Karpas-422 (cell line): ENCODE results near the gene TENM4. TPM values are rescaled to one million over a fixed set of nuclear protein-coding genes. Genes with fewer than 3 reads are reported as not detected.
A peak's percentile ranks its signal among the peaks of the same experiment; 100 is the strongest.

Source experiments
- DNase-seq: peaks from one replicate; pipeline ENCODE4 v3.0.0-alpha.2; 2015
- H2AFZ ChIP-seq: fragments of 200-600 bp; sonication (generic); 2 replicates; pipeline ENCODE4 v1.6.1; 2014; ENCODE audit warnings: antibody characterized with exemption, low read length, mixed read lengths
- H3K27ac ChIP-seq: fragments of 200-600 bp; sonication (generic); 2 replicates; pipeline ENCODE4 v1.5.1; 2014; ENCODE audit warnings: mild to moderate bottlenecking, low read length, moderate library complexity
- H3K27me3 ChIP-seq: fragments of 200-600 bp; sonication (generic); 2 replicates; pipeline ENCODE4 v1.6.1; 2014; ENCODE audit warnings: low read length, mixed read lengths
- H3K36me3 ChIP-seq: fragments of 200-600 bp; sonication (generic); 2 replicates; pipeline ENCODE4 v1.6.1; 2014; ENCODE audit warnings: low read length, mixed read lengths; ENCODE audit not compliant: insufficient read depth
- H3K4me1 ChIP-seq: fragments of 200-600 bp; sonication (generic); 2 replicates; pipeline ENCODE4 v1.6.1; 2014; ENCODE audit warnings: mild to moderate bottlenecking, low read length, mixed read lengths
- H3K4me2 ChIP-seq: fragments of 200-600 bp; sonication (generic); 2 replicates; pipeline ENCODE4 v1.6.1; 2014; ENCODE audit warnings: low read length, low read depth, mild to moderate bottlenecking; ENCODE audit not compliant: poor library complexity, severe bottlenecking
- H3K4me3 ChIP-seq: fragments of 200-600 bp; sonication (generic); 2 replicates; pipeline ENCODE4 v1.5.1; 2014; ENCODE audit warnings: mild to moderate bottlenecking, antibody characterized with exemption, low read length, mixed read lengths
- H3K79me2 ChIP-seq: fragments of 200-600 bp; sonication (generic); 2 replicates; pipeline ENCODE4 v1.6.1; 2014; ENCODE audit warnings: mild to moderate bottlenecking, low read length, mixed read lengths
- H3K9ac ChIP-seq: fragments of 200-600 bp; sonication (generic); 2 replicates; pipeline ENCODE4 v1.6.0; 2014; ENCODE audit warnings: low read length
- H3K9me2 ChIP-seq: fragments of 200-600 bp; sonication (generic), shearing (Covaris generic); replicated peaks from 2 replicates; pipeline ENCODE4 v1.6.0; 2014; ENCODE audit warnings: mild to moderate bottlenecking, low read length, moderate library complexity; ENCODE audit not compliant: insufficient read depth
- H3K9me3 ChIP-seq: fragments of 300-700, 200-600 bp; sonication (generic); 2 replicates; pipeline ENCODE4 v1.6.1; 2014; ENCODE audit warnings: low read length, mixed read lengths
- H4K20me1 ChIP-seq: fragments of 200-600 bp; sonication (generic); 2 replicates; pipeline ENCODE4 v1.6.1; 2014; ENCODE audit warnings: mild to moderate bottlenecking, antibody characterized with exemption, low read length, low read depth; ENCODE audit not compliant: insufficient read depth
- total RNA-seq: library from RNA; depleted of rRNA; stranded (reverse); fragments of >200 nt; shearing (Covaris generic); gene quantifications from 2 replicates; pipeline ENCODE4 v1.2.3, GENCODE V29; 2014; ENCODE audit warnings: low replicate concordance

Gene TENM4
- total RNA-seq, 1 experiment from 2014 or later, result not detected

GRCh38 chr11:79362206-79362757 is 78.5 kb downstream of the TENM4 start:
- DNase-seq, result no peak
- no peaks in the 10 kb centered on the region for H3K79me2 ChIP-seq
- H3K9me3 ChIP-seq, result no peaks in the 10 kb centered on the region
- H4K20me1 ChIP-seq, result no peaks in the 10 kb centered on the region
- H3K4me1 ChIP-seq, result no peaks in the 10 kb centered on the region
- H3K9ac ChIP-seq, result no peak overlapping the region
- no peaks in the 10 kb centered on the region for H3K36me3 ChIP-seq
- H3K27ac ChIP-seq, result no peak overlapping the region
- H3K27me3 ChIP-seq, result no peaks in the 10 kb centered on the region
- no peak overlapping the region for H2AFZ ChIP-seq
- no peaks in the 10 kb centered on the region for H3K9me2 ChIP-seq
- no peak overlapping the region for H3K4me2 ChIP-seq
- H3K4me3 ChIP-seq, result no peak overlapping the region

- Histone ChIP-seq H3K79me2 (no peaks in the 10 kb centered on the region), H3K27ac (no peak overlapping the region), H3K4me3 (no peak overlapping the region), H3K9me3 (no peaks in the 10 kb centered on the region), H3K4me1 (no peaks in the 10 kb centered on the region), H3K9ac (no peak overlapping the region), H3K9me2 (no peaks in the 10 kb centered on the region), H3K4me2 (no peak overlapping the region), H3K27me3 (no peaks in the 10 kb centered on the region), H4K20me1 (no peaks in the 10 kb centered on the region), H3K36me3 (no peaks in the 10 kb centered on the region), H2AFZ (no peak overlapping the region)
- no peak for DNase-seq
These were observed 82.6 kb downstream of the TENM4 start for GRCh38 chr11:79358258-79358657.

GRCh38 chr11:79353706-79354105 is 87.1 kb downstream of the TENM4 start:
- Histone ChIP-seq H4K20me1 (no peaks in the 10 kb centered on the region), H2AFZ (no peak overlapping the region), H3K4me1 (no peaks in the 10 kb centered on the region), H3K9me3 (no peaks in the 10 kb centered on the region), H3K27ac (no peak overlapping the region), H3K27me3 (no peaks in the 10 kb centered on the region), H3K9me2 (no peaks in the 10 kb centered on the region), H3K4me3 (no peak overlapping the region), H3K4me2 (no peak overlapping the region), H3K9ac (no peak overlapping the region), H3K79me2 (no peaks in the 10 kb centered on the region), H3K36me3 (no peaks in the 10 kb centered on the region)
- DNase-seq, result no peak

GRCh38 chr11:79352349-79352703 is 88.5 kb downstream of the TENM4 start:
- H3K4me3 ChIP-seq, result no peak overlapping the region
- H3K9ac ChIP-seq, result no peak overlapping the region
- DNase-seq, result peak; percentile 21
- no peaks in the 10 kb centered on the region for H3K9me3 ChIP-seq
- H3K27me3 ChIP-seq, result no peaks in the 10 kb centered on the region
- H3K79me2 ChIP-seq, result no peaks in the 10 kb centered on the region
- H3K9me2 ChIP-seq, result no peaks in the 10 kb centered on the region
- no peak overlapping the region for H3K4me2 ChIP-seq
- no peak overlapping the region for H2AFZ ChIP-seq
- no peaks in the 10 kb centered on the region for H3K36me3 ChIP-seq
- H3K4me1 ChIP-seq, result no peaks in the 10 kb centered on the region
- H3K27ac ChIP-seq, result no peak overlapping the region
- no peaks in the 10 kb centered on the region for H4K20me1 ChIP-seq

- Histone ChIP-seq H4K20me1 (no peaks in the 10 kb centered on the region), H3K9me2 (no peaks in the 10 kb centered on the region), H3K4me3 (no peak overlapping the region), H3K9ac (no peak overlapping the region), H3K27me3 (no peaks in the 10 kb centered on the region), H3K4me1 (no peaks in the 10 kb centered on the region), H3K9me3 (no peaks in the 10 kb centered on the region), H3K4me2 (no peak overlapping the region), H3K79me2 (no peaks in the 10 kb centered on the region), H2AFZ (no peak overlapping the region), H3K27ac (no peak overlapping the region), H3K36me3 (no peaks in the 10 kb centered on the region)
- DNase-seq, result no peak
These were observed 91.7 kb downstream of the TENM4 start for GRCh38 chr11:79348976-79349682.

GRCh38 chr11:79346021-79346420 is 94.8 kb downstream of the TENM4 start:
- Histone ChIP-seq H3K27ac (no peak overlapping the region), H3K4me3 (no peak overlapping the region), H3K9me3 (no peaks in the 10 kb centered on the region), H4K20me1 (no peaks in the 10 kb centered on the region), H3K27me3 (no peaks in the 10 kb centered on the region), H3K36me3 (no peaks in the 10 kb centered on the region), H2AFZ (no peak overlapping the region), H3K9me2 (no peaks in the 10 kb centered on the region), H3K4me1 (no peaks in the 10 kb centered on the region), H3K9ac (no peak overlapping the region), H3K4me2 (no peak overlapping the region), H3K79me2 (no peaks in the 10 kb centered on the region)
- DNase-seq, result no peak

GRCh38 chr11:79344753-79345294 is 96.0 kb downstream of the TENM4 start:
- no peak overlapping the region for H3K9ac ChIP-seq
- no peaks in the 10 kb centered on the region for H3K4me1 ChIP-seq
- no peaks in the 10 kb centered on the region for H3K36me3 ChIP-seq
- no peak overlapping the region for H3K4me2 ChIP-seq
- H3K9me2 ChIP-seq, result no peaks in the 10 kb centered on the region
- no peak overlapping the region for H3K4me3 ChIP-seq
- H3K27ac ChIP-seq, result no peak overlapping the region
- no peaks in the 10 kb centered on the region for H3K9me3 ChIP-seq
- H2AFZ ChIP-seq, result no peak overlapping the region
- H3K79me2 ChIP-seq, result no peaks in the 10 kb centered on the region
- no peaks in the 10 kb centered on the region for H4K20me1 ChIP-seq
- peak; percentile 17 for DNase-seq
- H3K27me3 ChIP-seq, result no peaks in the 10 kb centered on the region

- no peaks in the 10 kb centered on the region for H3K27me3 ChIP-seq
- no peaks in the 10 kb centered on the region for H3K79me2 ChIP-seq
- H3K4me2 ChIP-seq, result no peak overlapping the region
- H4K20me1 ChIP-seq, result no peaks in the 10 kb centered on the region
- no peaks in the 10 kb centered on the region for H3K9me3 ChIP-seq
- no peak overlapping the region for H2AFZ ChIP-seq
- H3K27ac ChIP-seq, result no peak overlapping the region
- H3K36me3 ChIP-seq, result no peaks in the 10 kb centered on the region
- H3K9me2 ChIP-seq, result no peaks in the 10 kb centered on the region
- no peak for DNase-seq
- H3K9ac ChIP-seq, result no peak overlapping the region
- H3K4me3 ChIP-seq, result no peak overlapping the region
- H3K4me1 ChIP-seq, result no peaks in the 10 kb centered on the region
These were observed 98.1 kb downstream of the TENM4 start for GRCh38 chr11:79342686-79343085.
